Esophagus squamous epithelium (tissue), 5 donors: ENCODE data around the gene PPFIA2. TPM values are rescaled to one million over a fixed set of nuclear protein-coding genes. Genes with fewer than 3 reads are reported as not detected.
A peak's percentile ranks its signal among the peaks of the same experiment; 100 is the strongest.

Experiments used
- DNase-seq: peaks from one replicate; lab custom pipeline; 2025; lab: John Stamatoyannopoulos, UW
- H3K27ac ChIP-seq, 4 donors: fragments of 200-600 bp; sonication (generic); one replicate each; pipeline ENCODE4 v1.5.1; 2016 to 2019; ENCODE audit warnings: mild to moderate bottlenecking in 1 of 4
- H3K27me3 ChIP-seq, 4 donors: fragments of 200-600 bp; sonication (generic); 1 replicate in 3 of 4; 2 replicates in 1 of 4; pipeline versions ENCODE4 v1.5.1 to v1.6.0; 2017 to 2021; ENCODE audit warnings: antibody characterized with exemption in 1 of 4
- H3K36me3 ChIP-seq, 3 donors: fragments of 200-600 bp; sonication (generic); one replicate each; pipeline ENCODE4 v1.5.1; 2016 to 2019
- H3K4me1 ChIP-seq, 3 donors: fragments of 200-600 bp; sonication (generic); one replicate each; pipeline ENCODE4 v1.5.1; 2017 to 2019
- H3K4me3 ChIP-seq, 4 donors: fragments of 200-600 bp; sonication (generic); 1 replicate in 3 of 4; 2 replicates in 1 of 4; pipeline ENCODE4 v1.5.1; 2016 to 2019; ENCODE audit warnings: mild to moderate bottlenecking in 2 of 4, moderate library complexity in 1 of 4
- H3K9me3 ChIP-seq, 3 donors: fragments of 200-600 bp; sonication (generic); one replicate each; pipeline ENCODE4 v1.5.1; 2016 to 2019
- POLR2A ChIP-seq, 4 donors: fragments of 450-650 bp; IDR thresholded peaks; one replicate each; pipeline ENCODE4 v1.6.1; 2017; ENCODE audit warnings: antibody characterized with exemption in 4 of 4, mild to moderate bottlenecking in 4 of 4, moderate library complexity in 3 of 4
- WGBS, 2 donors: methylation state at CpG; one replicate each; pipeline ENCODE4 v1.1.5; 2018; 5-methylcytosine and 5-hydroxymethylcytosine counted together
- intact Hi-C: fragments of 100-400 bp; cut with DNase I; formaldehyde crosslinking; loops from one replicate; pipeline ENCODE4 v1.15.0; 2022
- total RNA-seq, 4 donors: library from RNA; depleted of rRNA; stranded (reverse); fragments of >200 nt; gene quantifications; one replicate each; pipeline ENCODE4 v1.1.0, GENCODE V29; 2016
- TF ChIP-seq, protein P1 (sequence below), 6 experiments: fragments of 450-650 bp in 4 of 6; fragments of 200-600 bp in 2 of 6; sonication (generic) in 2 of 6; IDR thresholded peaks; one replicate each; pipeline ENCODE4 v1.5.1; 2016 to 2019; ENCODE audit warnings: antibody characterized with exemption in 6 of 6, mild to moderate bottlenecking in 4 of 6, moderate library complexity in 4 of 6
- donor health status: DM: yes; HTN: yes; CAD: no.

PPFIA2 gene
- total RNA-seq, 4 donors from 2014 or later, result 0.31 to 2.3 (median 0.55) TPM

GRCh38 chr12:81639196-81639595, 120.0 kb downstream of the PPFIA2 start:
- no peaks in the 10 kb centered on the region for H3K27me3 ChIP-seq
- no peak for TF ChIP-seq POLR2A (IDR thresholded peaks at IDR 0.05)
- TF ChIP-seq, protein P1, sequence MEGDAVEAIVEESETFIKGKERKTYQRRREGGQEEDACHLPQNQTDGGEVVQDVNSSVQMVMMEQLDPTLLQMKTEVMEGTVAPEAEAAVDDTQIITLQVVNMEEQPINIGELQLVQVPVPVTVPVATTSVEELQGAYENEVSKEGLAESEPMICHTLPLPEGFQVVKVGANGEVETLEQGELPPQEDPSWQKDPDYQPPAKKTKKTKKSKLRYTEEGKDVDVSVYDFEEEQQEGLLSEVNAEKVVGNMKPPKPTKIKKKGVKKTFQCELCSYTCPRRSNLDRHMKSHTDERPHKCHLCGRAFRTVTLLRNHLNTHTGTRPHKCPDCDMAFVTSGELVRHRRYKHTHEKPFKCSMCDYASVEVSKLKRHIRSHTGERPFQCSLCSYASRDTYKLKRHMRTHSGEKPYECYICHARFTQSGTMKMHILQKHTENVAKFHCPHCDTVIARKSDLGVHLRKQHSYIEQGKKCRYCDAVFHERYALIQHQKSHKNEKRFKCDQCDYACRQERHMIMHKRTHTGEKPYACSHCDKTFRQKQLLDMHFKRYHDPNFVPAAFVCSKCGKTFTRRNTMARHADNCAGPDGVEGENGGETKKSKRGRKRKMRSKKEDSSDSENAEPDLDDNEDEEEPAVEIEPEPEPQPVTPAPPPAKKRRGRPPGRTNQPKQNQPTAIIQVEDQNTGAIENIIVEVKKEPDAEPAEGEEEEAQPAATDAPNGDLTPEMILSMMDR (IDR thresholded peaks at IDR 0.05), result no peak
- DNase-seq, result no peak
- no peaks in the 10 kb centered on the region for H3K9me3 ChIP-seq
- no peaks in the 10 kb centered on the region for H3K4me1 ChIP-seq
- no peaks in the 10 kb centered on the region for H3K36me3 ChIP-seq
- intact Hi-C loops, result no loop called here
- H3K4me3 ChIP-seq, result no peak overlapping the region
- 36 to 42% methylated on average over 1 of the region's 1 CpG for WGBS, 2 donors
- no peak overlapping the region for H3K27ac ChIP-seq

- Histone ChIP-seq H3K4me1 (no peaks in the 10 kb centered on the region), H3K27me3 (no peaks in the 10 kb centered on the region), H3K27ac (no peak overlapping the region), H3K36me3 (no peaks in the 10 kb centered on the region), H3K9me3 (no peaks in the 10 kb centered on the region), H3K4me3 (no peak overlapping the region)
- no peak for DNase-seq
- no peak for TF ChIP-seq POLR2A (IDR thresholded peaks at IDR 0.05)
- TF ChIP-seq, protein P1 (IDR thresholded peaks at IDR 0.05), result no peak
- intact Hi-C loops, result no loop called here
These were observed 126.0 kb downstream of the PPFIA2 start for GRCh38 chr12:81633127-81633526.

GRCh38 chr12:81627336-81628189, 131.6 kb downstream of the PPFIA2 start:
- 12 to 13% methylated on average over 4 of the region's 4 CpGs for WGBS, 2 donors
- no peaks in the 10 kb centered on the region for H3K36me3 ChIP-seq
- no peaks in the 10 kb centered on the region for H3K9me3 ChIP-seq
- intact Hi-C loops, result no loop called here
- no peak for DNase-seq
- no peak for TF ChIP-seq POLR2A (IDR thresholded peaks at IDR 0.05)
- TF ChIP-seq, protein P1 (IDR thresholded peaks at IDR 0.05), result peak in 4 of 6 experiments; percentile 36 to 54 (median 40)
- no peak overlapping the region for H3K27ac ChIP-seq
- H3K27me3 ChIP-seq, result no peaks in the 10 kb centered on the region
- H3K4me1 ChIP-seq, result no peaks in the 10 kb centered on the region
- no peak overlapping the region for H3K4me3 ChIP-seq

- Histone ChIP-seq H3K9me3 (no peaks in the 10 kb centered on the region), H3K4me1 (no peaks in the 10 kb centered on the region), H3K36me3 (no peaks in the 10 kb centered on the region), H3K27me3 (no peaks in the 10 kb centered on the region), H3K4me3 (no peak overlapping the region), H3K27ac (no peak overlapping the region)
- WGBS, 2 donors, result 27 to 35% methylated on average over 1 of the region's 1 CpG
- intact Hi-C loops, result no loop called here
- DNase-seq, result no peak
- TF ChIP-seq POLR2A (IDR thresholded peaks at IDR 0.05), result no peak
- TF ChIP-seq, protein P1 (IDR thresholded peaks at IDR 0.05), result no peak
These were observed 132.7 kb downstream of the PPFIA2 start for GRCh38 chr12:81626406-81626805.

DNA sequence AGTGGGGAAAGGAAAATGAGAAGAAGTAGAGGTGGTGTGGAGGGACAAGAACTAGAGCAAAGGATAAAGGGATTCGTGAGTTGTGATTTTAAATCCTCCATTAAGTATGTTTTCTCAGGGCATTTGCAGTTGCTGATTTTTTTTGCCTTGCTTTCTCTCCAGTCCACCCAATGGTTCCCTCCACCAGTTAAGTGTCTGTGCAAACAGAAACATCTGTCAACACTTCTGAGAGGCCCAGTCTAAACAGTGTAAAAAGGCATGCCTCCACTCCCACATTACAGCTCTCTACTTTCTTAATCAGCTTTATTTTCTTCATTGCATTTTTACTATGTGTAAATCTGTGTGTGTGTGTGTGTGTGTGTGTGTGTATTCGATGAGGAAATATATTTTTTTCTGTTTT, 141.2 kb downstream of the PPFIA2 start:
- H3K4me1 ChIP-seq, result no peaks in the 10 kb centered on the region
- TF ChIP-seq, protein P1 (IDR thresholded peaks at IDR 0.05), result no peak
- no peaks in the 10 kb centered on the region for H3K36me3 ChIP-seq
- H3K27ac ChIP-seq, result no peak overlapping the region
- H3K27me3 ChIP-seq, result no peaks in the 10 kb centered on the region
- intact Hi-C loops, result no loop called here
- H3K9me3 ChIP-seq, result no peaks in the 10 kb centered on the region
- H3K4me3 ChIP-seq, result no peak overlapping the region
- DNase-seq, result no peak
- WGBS, 2 donors, result 39% methylated on average over 2 of the region's 2 CpGs
